Liver (tissue), 3 donors: Measurements from ENCODE around the gene PPARA.

ENCODE experiments used
- CTCF ChIP-seq: fragments of 150-350 bp; IDR thresholded peaks from 2 replicates; pipeline ENCODE4 v1.5.1; 2017; ENCODE audit warnings: improper control_type of control experiment, low read depth, low read length; ENCODE audit not compliant: missing input control
- FOXA1 ChIP-seq: IDR thresholded peaks from 2 replicates; pipeline ENCODE4 v1.6.1; 2016; ENCODE audit warnings: antibody characterized with exemption
- FOXA2 ChIP-seq: IDR thresholded peaks from 2 replicates; pipeline ENCODE4 v1.6.1; 2016; ENCODE audit warnings: antibody characterized with exemption
- GABPA ChIP-seq, 2 donors: IDR thresholded peaks in 1 of 2; conservative IDR thresholded peaks in 1 of 2; 2 replicates each; pipeline ENCODE4 v1.6.1; 2016; ENCODE audit warnings: antibody characterized with exemption in 2 of 2, mild to moderate bottlenecking in 1 of 2, moderate library complexity in 1 of 2
- JUND ChIP-seq, 2 donors: IDR thresholded peaks; 2 replicates each; pipeline ENCODE4 v1.6.1; 2016; ENCODE audit warnings: antibody characterized with exemption in 2 of 2
- MAX ChIP-seq: IDR thresholded peaks from 2 replicates; pipeline ENCODE4 v1.6.1; 2016; ENCODE audit warnings: antibody characterized with exemption
- NR2F2 ChIP-seq: IDR thresholded peaks from 2 replicates; pipeline ENCODE4 v1.6.1; 2016; ENCODE audit warnings: antibody characterized with exemption
- RAD21 ChIP-seq, 2 donors: IDR thresholded peaks; 2 replicates each; pipeline ENCODE4 v1.6.1; 2016; ENCODE audit warnings: antibody characterized with exemption in 2 of 2, mild to moderate bottlenecking in 2 of 2
- REST ChIP-seq: IDR thresholded peaks from 2 replicates; pipeline ENCODE4 v1.6.1; 2016; ENCODE audit warnings: antibody characterized with exemption, mild to moderate bottlenecking
- SP1 ChIP-seq: IDR thresholded peaks from 2 replicates; pipeline ENCODE4 v1.6.1; 2018; ENCODE audit warnings: antibody characterized with exemption, mild to moderate bottlenecking
- TAF1 ChIP-seq: conservative IDR thresholded peaks from 2 replicates; pipeline ENCODE4 v1.6.1; 2016; ENCODE audit warnings: antibody characterized with exemption, mild to moderate bottlenecking
- YY1 ChIP-seq: IDR thresholded peaks from 2 replicates; pipeline ENCODE4 v1.6.1; 2016; ENCODE audit warnings: antibody characterized with exemption, mild to moderate bottlenecking
- donor health status: healthy.
- donor health status: healthy.

GRCh38 chr22:46107753-46108563, 42.4 kb upstream of the PPARA start:
- TF ChIP-seq TAF1 (no peak), CTCF (no peak), JUND (IDR thresholded peaks at IDR 0.05) (no peak), GABPA (IDR thresholded peaks at IDR 0.05 in 1 of 2, conservative IDR thresholded peaks at IDR 0.05 in 1 of 2) (no peak), FOXA2 (no peak), NR2F2 (no peak), YY1 (no peak), RAD21 (IDR thresholded peaks at IDR 0.05) (no peak), FOXA1 (no peak), REST (no peak), SP1 (no peak), MAX (no peak)
